H9 (cell line): Measurements from ENCODE around the gene TRIM51G. TPM values are rescaled to one million over a fixed set of nuclear protein-coding genes. Genes with fewer than 3 reads are reported as not detected.
"Not testable (repeated sequence)": the region's sequence is repeated elsewhere in the genome, so short reads cannot be mapped to it uniquely, and the experiment has no call there.

Experiments used
- DNase-seq: peaks from one replicate; pipeline ENCODE4 v3.0.0-alpha.2; 2017
- H2AFZ ChIP-seq: one replicate; pipeline ENCODE4 v1.6.1; 2013; ENCODE audit warnings: mild to moderate bottlenecking, low read length, control low read depth, moderate library complexity
- H2AK5ac ChIP-seq: 2 replicates; pipeline ENCODE4 v1.6.1; 2013; ENCODE audit warnings: low read length, control low read depth, mixed read lengths; ENCODE audit not compliant: insufficient read length
- H2BK120ac ChIP-seq: one replicate; pipeline ENCODE4 v1.6.1; 2013; ENCODE audit warnings: low read depth, mild to moderate bottlenecking, low read length, control low read depth, inconsistent platforms; ENCODE audit not compliant: poor library complexity, severe bottlenecking
- H2BK12ac ChIP-seq: 2 replicates; pipeline ENCODE4 v1.6.1; 2013; ENCODE audit warnings: low read length, control low read depth, mixed read lengths, low read depth; ENCODE audit not compliant: insufficient read length
- H2BK15ac ChIP-seq: 2 replicates; pipeline ENCODE4 v1.6.1; 2013; ENCODE audit warnings: low read depth, low read length, control low read depth
- H2BK20ac ChIP-seq: one replicate; pipeline ENCODE4 v1.6.1; 2013; ENCODE audit warnings: low read depth, mild to moderate bottlenecking, low read length, control low read depth, inconsistent platforms; ENCODE audit not compliant: poor library complexity, severe bottlenecking
- H2BK5ac ChIP-seq: 2 replicates; pipeline ENCODE4 v1.6.1; 2013; ENCODE audit warnings: low read length, control low read depth, mixed read lengths; ENCODE audit not compliant: insufficient read length
- H3K14ac ChIP-seq: 2 replicates; pipeline ENCODE4 v1.6.1; 2013; ENCODE audit warnings: low read length, control low read depth; ENCODE audit not compliant: insufficient read depth
- H3K18ac ChIP-seq: 2 replicates; pipeline ENCODE4 v1.6.1; 2013; ENCODE audit warnings: low read depth, mild to moderate bottlenecking, mixed read lengths, low read length, control low read depth; ENCODE audit not compliant: insufficient read length
- H3K23ac ChIP-seq: 2 replicates; pipeline ENCODE4 v1.6.1; 2013; ENCODE audit warnings: low read length, control low read depth, mixed read lengths, low read depth; ENCODE audit not compliant: insufficient read length
- H3K23me2 ChIP-seq: 2 replicates; pipeline ENCODE4 v1.6.1; 2013; ENCODE audit warnings: low read depth, mild to moderate bottlenecking, mixed read lengths, low read length, control low read depth; ENCODE audit not compliant: insufficient read length, poor library complexity, severe bottlenecking
- H3K27ac ChIP-seq: 2 replicates; pipeline ENCODE4 v1.5.1; 2013; ENCODE audit warnings: low read length, control low read depth, mixed read lengths, low read depth; ENCODE audit not compliant: insufficient read length
- H3K27me3 ChIP-seq: 2 replicates; pipeline ENCODE4 v1.6.1; 2013; ENCODE audit warnings: low read length, control low read depth, inconsistent platforms; ENCODE audit not compliant: insufficient read depth
- H3K4ac ChIP-seq: 2 replicates; pipeline ENCODE4 v1.6.1; 2013; ENCODE audit warnings: low read depth, mild to moderate bottlenecking, control low read depth, inconsistent platforms, low read length, moderate library complexity
- H3K4me1 ChIP-seq: 2 replicates; pipeline ENCODE4 v1.6.1; 2013; ENCODE audit warnings: low read length, control low read depth, inconsistent platforms; ENCODE audit not compliant: insufficient read depth
- H3K4me2 ChIP-seq: 2 replicates; pipeline ENCODE4 v1.6.1; 2013; ENCODE audit warnings: low read length, control low read depth, mixed read lengths; ENCODE audit not compliant: insufficient read length, insufficient read depth
- H3K56ac ChIP-seq: 2 replicates; pipeline ENCODE4 v1.6.1; 2013; ENCODE audit warnings: low read depth, mild to moderate bottlenecking, mixed read lengths, low read length, control low read depth; ENCODE audit not compliant: insufficient read length
- H3K79me1 ChIP-seq: 2 replicates; pipeline ENCODE4 v1.6.1; 2013; ENCODE audit warnings: low read depth, mild to moderate bottlenecking, moderate library complexity, low read length, control low read depth, inconsistent platforms; ENCODE audit not compliant: insufficient read depth, poor library complexity, severe bottlenecking
- H3K79me2 ChIP-seq: 2 replicates; pipeline ENCODE4 v1.6.1; 2013; ENCODE audit warnings: low read length, control low read depth, inconsistent platforms; ENCODE audit not compliant: insufficient read depth
- H3K9ac ChIP-seq: 2 replicates; pipeline ENCODE4 v1.6.1; 2013; ENCODE audit warnings: low read length, control low read depth, mixed read lengths; ENCODE audit not compliant: insufficient read length; ENCODE audit errors: extremely low read depth
- H3K9me3 ChIP-seq: one replicate; pipeline ENCODE4 v1.6.1; 2013; ENCODE audit warnings: low read depth, low read length, inconsistent platforms; ENCODE audit not compliant: control insufficient read depth
- H3T11ph ChIP-seq: one replicate; pipeline ENCODE4 v1.6.1; 2013; ENCODE audit warnings: mild to moderate bottlenecking, low read length, control low read depth, inconsistent platforms
- H4K20me1 ChIP-seq: one replicate; pipeline ENCODE4 v1.6.1; 2013; ENCODE audit not compliant: control insufficient read depth, insufficient read length, insufficient read depth
- H4K5ac ChIP-seq: 2 replicates; pipeline ENCODE4 v1.6.1; 2013; ENCODE audit warnings: low read depth, mild to moderate bottlenecking, mixed read lengths, low read length, control low read depth; ENCODE audit not compliant: insufficient read length
- H4K8ac ChIP-seq: replicated peaks from 2 replicates; pipeline ENCODE4 v1.6.1; 2013; ENCODE audit warnings: low read length, control low read depth, mixed read lengths, low read depth; ENCODE audit not compliant: insufficient read length
- H4K91ac ChIP-seq: 2 replicates; pipeline ENCODE4 v1.6.1; 2013; ENCODE audit warnings: low read depth, mild to moderate bottlenecking, moderate library complexity, mixed read lengths, low read length, control low read depth; ENCODE audit not compliant: insufficient read length
- H3K27ac Mint-ChIP-seq, 3 experiments: 2 replicates in 2 of 3; 3 replicates in 1 of 3; pipeline ENCODE4 v1.8.0; 2020 to 2021; ENCODE audit warnings: mixed read lengths in 3 of 3, mild to moderate bottlenecking in 1 of 3, moderate library complexity in 1 of 3
- H3K27me3 Mint-ChIP-seq: 2 replicates; pipeline ENCODE4 v1.8.0; 2021; ENCODE audit warnings: low read depth, mild to moderate bottlenecking, moderate library complexity, mixed read lengths
- H3K36me3 Mint-ChIP-seq, 3 experiments: 2 replicates in 2 of 3; 3 replicates in 1 of 3; pipeline ENCODE4 v1.8.0; 2020 to 2021; ENCODE audit warnings: low read depth in 3 of 3, mixed read lengths in 3 of 3; ENCODE audit not compliant: insufficient read depth in 1 of 3
- H3K4me1 Mint-ChIP-seq, 2 experiments: 2 replicates each; pipeline ENCODE4 v1.8.0; 2020; ENCODE audit warnings: mixed read lengths in 2 of 2
- H3K4me3 Mint-ChIP-seq, 2 experiments: 2 replicates in 1 of 2; 3 replicates in 1 of 2; pipeline ENCODE4 v1.8.0; 2020 to 2021; ENCODE audit warnings: mild to moderate bottlenecking in 2 of 2, mixed read lengths in 2 of 2, moderate library complexity in 1 of 2
- H3K9me3 Mint-ChIP-seq, 2 experiments: 2 replicates in 1 of 2; 3 replicates in 1 of 2; pipeline ENCODE4 v1.8.0; 2020; ENCODE audit warnings: mild to moderate bottlenecking in 2 of 2, mixed read lengths in 2 of 2, moderate library complexity in 1 of 2
- WGBS: extraction: QIAGEN DNeasy Blood & Tissue Kit; methylation state at CpG from one replicate; pipeline ENCODE4 v1.1.7; 2013; ENCODE audit warnings: missing lambda C conversion rate, low lambda C conversion rate, mixed read lengths; ENCODE audit not compliant: insufficient read length; ENCODE audit errors: extremely low coverage; 5-methylcytosine and 5-hydroxymethylcytosine counted together
- total RNA-seq: library from RNA; stranded (reverse); gene quantifications from 2 replicates; pipeline ENCODE4 v1.2.1, GENCODE V29; 2021

The TRIM51G gene
- total RNA-seq, 1 experiment from 2014 or later = not detected

DNA sequence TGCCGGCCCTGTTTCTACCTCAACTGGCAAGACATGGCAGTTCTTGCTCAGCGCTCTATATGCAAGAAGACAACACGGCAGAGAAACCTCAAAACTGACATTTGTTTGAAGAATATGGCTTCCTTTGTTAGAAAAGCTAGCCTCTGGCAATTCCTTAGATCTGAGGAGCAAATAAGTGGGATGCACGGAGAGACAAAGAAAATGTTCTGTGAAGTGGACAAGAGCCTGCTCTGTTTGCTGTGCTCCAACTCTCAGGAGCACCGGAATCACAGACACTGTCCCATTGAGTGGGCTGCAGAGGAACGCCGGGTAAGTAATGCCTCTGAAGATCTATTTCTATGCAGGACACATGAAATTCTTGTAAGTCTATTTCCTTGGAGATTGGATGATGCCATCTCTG lies 37.9 kb downstream of the TRIM51G start:
- not testable (repeated sequence) for H3K4me1 Mint-ChIP-seq, H3K18ac ChIP-seq, H4K8ac ChIP-seq, H3K79me1 ChIP-seq, H3K14ac ChIP-seq, H2AK5ac ChIP-seq, DNase-seq, H3K4me1 ChIP-seq, H3K27me3 ChIP-seq, H3K4me2 ChIP-seq, H3K56ac ChIP-seq, H3K4ac ChIP-seq, H3K23ac ChIP-seq, H4K20me1 ChIP-seq, H2AFZ ChIP-seq, H2BK20ac ChIP-seq, H3K27ac ChIP-seq, H2BK5ac ChIP-seq, H4K91ac ChIP-seq, H3K23me2 ChIP-seq, H2BK12ac ChIP-seq, H2BK120ac ChIP-seq, H3K27ac Mint-ChIP-seq, H3K27me3 Mint-ChIP-seq, H3K79me2 ChIP-seq, H3T11ph ChIP-seq, H2BK15ac ChIP-seq, H3K4me3 Mint-ChIP-seq, H3K9ac ChIP-seq, H4K5ac ChIP-seq
- peaks cover 4 to 25% (median 7%) of the 10 kb centered on the region in 3 experiments; a peak in 5 of 7 replicates for H3K36me3 Mint-ChIP-seq
- peaks cover 17% of the 10 kb centered on the region for H3K9me3 ChIP-seq
- no CpG with 5 or more reads among the region's 7 CpGs for WGBS
- H3K9me3 Mint-ChIP-seq = peaks cover 78 to 87% of the 10 kb centered on the region in 2 experiments

Other genes with a start within 250 kb of the TRIM51G start
- gene TRIM49B, start 44.9 kb upstream of the TRIM51G start, total RNA-seq = not detected in 2 replicates
- gene TRIM64C, start 75.2 kb upstream of the TRIM51G start, total RNA-seq = not detected in 2 replicates
- not detected in 2 replicates for gene FOLH1, start 224.7 kb upstream of the TRIM51G start, total RNA-seq